B cell (primary cell): ENCODE results near the gene ZNF273.

Experiments used
- EZH2 ChIP-seq: IDR thresholded peaks from 2 replicates; pipeline ENCODE4 v1.6.1; 2012; ENCODE audit warnings: borderline replicate concordance, low read depth, mild to moderate bottlenecking, moderate library complexity, low read length; ENCODE audit not compliant: insufficient read depth, poor library complexity, severe bottlenecking
- TF ChIP-seq, protein P1 (sequence below): fragments of 200-600 bp; IDR thresholded peaks from one replicate; pipeline ENCODE4 v1.8.0; 2022; ENCODE audit warnings: antibody characterized with exemption, mild to moderate bottlenecking

DNA sequence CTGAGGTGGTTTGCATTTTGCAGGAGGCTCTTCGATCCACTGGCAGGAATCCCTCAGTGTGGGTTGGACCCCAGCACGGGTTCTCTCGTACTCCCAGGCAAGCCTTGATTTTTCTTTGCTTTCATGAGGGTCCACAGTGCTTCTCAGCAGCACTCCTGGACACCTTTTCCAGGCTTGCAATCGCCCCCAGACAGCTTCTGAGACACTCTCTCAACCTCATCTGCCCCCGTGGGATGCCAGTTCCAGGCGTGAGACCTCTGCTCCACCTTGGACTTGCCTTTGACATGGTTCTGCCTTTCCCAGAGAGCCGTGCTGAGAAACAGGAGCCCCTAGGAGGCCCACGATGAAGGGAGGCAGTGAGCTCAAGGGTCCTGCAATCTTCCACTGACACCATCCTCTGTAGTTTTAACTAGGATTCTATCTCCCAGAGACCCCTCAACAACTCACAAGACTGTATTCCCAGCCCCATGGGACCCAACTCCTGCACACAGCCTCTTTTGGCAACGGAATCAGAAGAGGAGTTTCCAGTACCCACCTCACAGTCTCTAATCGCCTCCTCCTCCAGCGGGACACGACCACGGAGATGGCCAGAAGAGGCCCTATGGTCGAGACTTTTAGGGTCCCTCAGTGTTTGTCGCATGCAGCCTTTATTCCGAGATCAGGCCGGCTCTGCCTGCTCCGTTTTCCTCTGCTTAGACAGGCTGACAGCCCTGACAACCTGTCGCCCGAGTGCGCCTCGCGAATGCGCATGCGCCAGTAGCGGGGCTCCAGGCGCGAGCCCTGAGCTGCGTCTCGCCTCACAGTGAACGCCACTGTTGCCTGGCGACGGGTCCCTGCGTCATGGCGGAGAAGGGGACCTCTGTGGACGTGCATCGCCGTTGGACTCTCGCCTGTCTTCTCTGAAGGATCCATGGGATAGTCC, 26.0 kb upstream of the ZNF273 start:
- TF ChIP-seq, protein P1, sequence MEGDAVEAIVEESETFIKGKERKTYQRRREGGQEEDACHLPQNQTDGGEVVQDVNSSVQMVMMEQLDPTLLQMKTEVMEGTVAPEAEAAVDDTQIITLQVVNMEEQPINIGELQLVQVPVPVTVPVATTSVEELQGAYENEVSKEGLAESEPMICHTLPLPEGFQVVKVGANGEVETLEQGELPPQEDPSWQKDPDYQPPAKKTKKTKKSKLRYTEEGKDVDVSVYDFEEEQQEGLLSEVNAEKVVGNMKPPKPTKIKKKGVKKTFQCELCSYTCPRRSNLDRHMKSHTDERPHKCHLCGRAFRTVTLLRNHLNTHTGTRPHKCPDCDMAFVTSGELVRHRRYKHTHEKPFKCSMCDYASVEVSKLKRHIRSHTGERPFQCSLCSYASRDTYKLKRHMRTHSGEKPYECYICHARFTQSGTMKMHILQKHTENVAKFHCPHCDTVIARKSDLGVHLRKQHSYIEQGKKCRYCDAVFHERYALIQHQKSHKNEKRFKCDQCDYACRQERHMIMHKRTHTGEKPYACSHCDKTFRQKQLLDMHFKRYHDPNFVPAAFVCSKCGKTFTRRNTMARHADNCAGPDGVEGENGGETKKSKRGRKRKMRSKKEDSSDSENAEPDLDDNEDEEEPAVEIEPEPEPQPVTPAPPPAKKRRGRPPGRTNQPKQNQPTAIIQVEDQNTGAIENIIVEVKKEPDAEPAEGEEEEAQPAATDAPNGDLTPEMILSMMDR, result no peak
- no peak for TF ChIP-seq EZH2
